ENCODE measurements around the gene CACNA2D3.

- TF ChIP-seq CTCF (conservative IDR thresholded peaks at IDR 0.05; ENCODE audit: low read length): no peak
- TF ChIP-seq EZH2phosphoT487 (IDR thresholded peaks at IDR 0.05; ENCODE audit: borderline replicate concordance, low read depth, low read length): no peak
Measured at GRCh38 chr3:54863786-54864185, 741.4 kb downstream of the CACNA2D3 start.
